ENCODE data around the gene CDC5L.

Gene CDC5L

GRCh38 chr6:44499609-44500008 lies 112.1 kb downstream of the CDC5L start:
- DNase-seq (ENCODE audit: low read depth in 3 of 3) = no peak

Measured in stimulated activated CD4-positive, alpha-beta T cell treated with anti-CD3 and anti-CD28 coated beads, TNF-alpha, amount 100 ng/mL, for 4 hours (primary cell).